Ishikawa (cell line): ENCODE measurements around the gene CCDC61.

Source experiments
- CEBPB ChIP-seq: IDR thresholded peaks from 2 replicates; pipeline ENCODE4 v1.6.1; 2012
- CREB1 ChIP-seq: IDR thresholded peaks from 2 replicates; pipeline ENCODE4 v1.6.1; 2012; ENCODE audit warnings: low read depth
- EGR1 ChIP-seq: IDR thresholded peaks from 2 replicates; pipeline ENCODE4 v1.6.1; 2012
- EP300 ChIP-seq: IDR thresholded peaks from 2 replicates; pipeline ENCODE4 v1.6.1; 2012; ENCODE audit warnings: borderline replicate concordance
- FOXM1 ChIP-seq: IDR thresholded peaks from 2 replicates; pipeline ENCODE4 v1.6.1; 2012; ENCODE audit warnings: low read depth, borderline replicate concordance
- MAX ChIP-seq: IDR thresholded peaks from 2 replicates; pipeline ENCODE4 v1.6.1; 2012
- NFIC ChIP-seq: IDR thresholded peaks from 2 replicates; pipeline ENCODE4 v1.6.1; 2012
- RAD21 ChIP-seq: IDR thresholded peaks from 2 replicates; pipeline ENCODE4 v1.6.1; 2012; ENCODE audit warnings: low read depth
- REST ChIP-seq: IDR thresholded peaks from 2 replicates; pipeline ENCODE4 v1.6.1; 2012; ENCODE audit warnings: low read depth, mild to moderate bottlenecking
- TAF1 ChIP-seq: IDR thresholded peaks from 2 replicates; pipeline ENCODE4 v1.6.1; 2012; ENCODE audit warnings: low read depth, mild to moderate bottlenecking
- TCF12 ChIP-seq: IDR thresholded peaks from 2 replicates; pipeline ENCODE4 v1.6.1; 2012; ENCODE audit warnings: low read depth
- TEAD4 ChIP-seq: IDR thresholded peaks from 2 replicates; pipeline ENCODE4 v1.6.1; 2012
- USF1 ChIP-seq: IDR thresholded peaks from 2 replicates; pipeline ENCODE4 v1.6.1; 2012
- YY1 ChIP-seq: IDR thresholded peaks from 2 replicates; pipeline ENCODE4 v1.6.1; 2012; ENCODE audit warnings: low read depth
- ZBTB7A ChIP-seq: IDR thresholded peaks from 2 replicates; pipeline ENCODE4 v1.6.1; 2012; ENCODE audit warnings: low read depth

CCDC61 gene

GRCh38 chr19:46006411-46006810 is 11.1 kb downstream of the CCDC61 start:
- TF ChIP-seq REST (no peak), NFIC (no peak), EGR1 (no peak), TAF1 (no peak), ZBTB7A (no peak)

- TF ChIP-seq RAD21 (peak; percentile 64), EP300 (no peak)
Measured at GRCh38 chr19:46009530-46010510, 14.6 kb downstream of the CCDC61 start.

- TF ChIP-seq RAD21 (no peak), TCF12 (no peak), REST (no peak), ZBTB7A (no peak), CEBPB (no peak), TAF1 (no peak), MAX (no peak)
Measured at GRCh38 chr19:46014534-46014933, 19.3 kb downstream of the CCDC61 start.

DNA sequence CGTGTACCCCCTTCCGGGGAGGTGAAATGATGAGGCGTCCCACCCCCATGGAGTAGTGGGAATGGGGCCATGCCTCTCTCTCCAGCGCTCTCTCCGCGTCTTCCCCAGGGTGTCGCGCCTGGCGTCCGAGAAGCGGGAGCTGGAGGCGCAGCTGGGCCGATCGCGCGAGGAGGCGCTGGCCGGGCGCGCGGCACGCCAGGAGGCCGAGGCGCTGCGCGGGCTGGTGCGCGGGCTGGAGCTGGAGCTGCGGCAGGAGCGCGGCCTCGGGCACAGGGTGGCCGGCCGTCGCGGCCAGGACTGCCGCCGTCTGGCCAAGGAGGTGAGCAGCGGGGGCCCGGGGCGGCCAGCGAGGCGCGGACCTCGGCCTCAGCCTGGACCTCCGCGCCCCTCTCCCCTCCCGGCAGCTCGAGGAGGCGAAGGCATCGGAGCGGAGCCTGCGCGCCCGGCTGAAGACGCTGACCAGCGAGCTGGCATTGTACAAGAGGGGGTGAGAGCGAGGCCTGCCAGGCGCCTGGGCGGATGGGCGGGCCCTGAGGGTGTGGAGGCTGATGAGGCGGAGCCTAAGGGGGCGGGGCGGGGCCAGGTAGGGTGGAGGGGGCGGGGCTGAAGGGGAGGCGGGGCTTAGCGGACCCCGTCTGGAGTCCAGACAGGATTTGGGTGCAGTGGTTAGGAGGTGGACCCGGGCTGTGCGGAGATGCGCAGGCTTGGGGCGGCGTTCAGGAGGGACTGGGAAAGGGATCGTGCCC is 19.8 kb downstream of the CCDC61 start:
- TF ChIP-seq TCF12 (no peak; the same call in 1 of the 2 replicates), EP300 (no peak), FOXM1 (no peak), YY1 (0 out of 2 replicates have a peak, but pooled peaks have one; percentile 18), TEAD4 (no peak), ZBTB7A (peak; percentile 42; the same call in 1 of the 2 replicates), MAX (peak; percentile 75), REST (no peak), USF1 (no peak), CEBPB (no peak), TAF1 (peak; percentile 34; the same call in 1 of the 2 replicates), EGR1 (no peak), CREB1 (no peak), NFIC (no peak), RAD21 (no peak)
